ENCODE measurements around the gene CGB1. TPM values are rescaled to one million over a fixed set of nuclear protein-coding genes. Genes with fewer than 3 reads are reported as not detected.
"Not testable (repeated sequence)": the region's sequence is repeated elsewhere in the genome, so short reads cannot be mapped to it uniquely, and the experiment has no call there.

Gene CGB1
- total RNA-seq, 2 donors from 2014 or later: not detected

DNA sequence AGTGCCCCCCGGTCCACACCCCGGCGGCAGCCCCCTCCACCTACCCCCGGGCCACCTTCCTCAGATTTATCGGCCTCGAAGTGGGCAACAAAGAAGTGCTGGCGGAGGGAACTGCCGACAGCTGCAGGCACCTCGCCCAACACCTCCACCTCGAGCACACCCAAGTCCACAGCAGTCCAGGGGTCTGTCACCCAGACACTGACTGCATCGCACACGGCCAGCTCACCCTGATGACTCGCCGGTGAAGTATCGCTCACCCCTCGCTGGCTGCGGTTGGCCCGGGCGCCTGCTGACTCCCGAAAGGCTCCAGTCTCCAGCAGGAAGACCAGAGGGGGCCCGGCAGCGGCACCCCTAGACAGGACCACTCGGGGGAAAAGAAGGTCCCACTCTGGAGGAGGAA is 11.1 kb downstream of the CGB1 start:
- WGBS: 83% methylated on average over 20 of the region's 23 CpGs
- H3K27ac ChIP-seq; intact Hi-C loops (cut with DNase I); H3K9me3 ChIP-seq; H3K4me3 ChIP-seq; H3K36me3 ChIP-seq; H3K4me1 ChIP-seq (replicated peaks); H3K27me3 ChIP-seq (replicated peaks; ENCODE audit: insufficient read depth); DNase-seq (ENCODE audit: low spot score): not testable (repeated sequence)

DNA sequence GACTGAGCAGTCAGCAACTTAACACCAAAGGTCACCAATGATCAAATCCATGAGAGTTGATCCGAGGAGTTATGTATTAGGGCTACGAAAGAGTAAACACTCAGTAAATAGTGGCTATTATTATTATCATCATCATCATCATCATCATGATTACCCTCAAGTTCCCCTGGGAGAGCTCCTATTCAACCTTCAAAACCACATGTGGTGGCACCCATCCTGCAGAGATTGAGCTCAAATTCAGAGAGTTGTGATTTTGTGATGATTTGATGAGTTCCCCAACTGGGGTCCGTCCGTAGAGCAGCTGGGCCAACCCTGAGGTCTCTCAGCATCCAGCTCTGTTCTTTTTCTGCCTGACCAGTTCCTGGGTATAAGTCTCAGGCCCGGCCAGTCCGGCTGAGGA is 11.6 kb downstream of the CGB1 start:
- 86% methylated on average over 4 of the region's 6 CpGs for WGBS

DNA sequence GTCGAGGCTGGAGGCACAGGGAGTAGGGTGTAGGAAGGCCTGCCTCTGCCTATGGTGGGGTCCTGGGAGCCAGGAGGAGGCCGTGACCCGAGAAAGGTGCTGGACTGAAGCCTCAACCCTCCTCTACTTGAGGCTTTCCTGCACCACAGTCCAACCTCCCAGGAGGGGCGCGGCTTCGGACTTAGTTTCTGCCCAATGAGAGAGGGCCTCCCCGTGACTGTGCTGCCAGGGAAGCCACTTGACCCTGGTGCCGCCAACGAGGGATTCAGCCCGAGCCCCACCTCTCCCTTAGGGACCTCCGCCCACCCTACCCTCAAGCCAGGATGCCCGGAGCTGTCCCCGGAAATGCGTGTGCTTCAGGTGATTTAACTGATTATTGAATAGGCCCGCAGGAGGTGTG is 12.5 kb downstream of the CGB1 start, which contains the start of gene CGB3:
CGB3 (minus strand) TSS at position 101 of the 400 bp plus-strand sequence. CDS start 362 bp downstream, outside the sequence.
- H3K27me3 ChIP-seq (replicated peaks; ENCODE audit: insufficient read depth); intact Hi-C loops (cut with DNase I); H3K9me3 ChIP-seq; H3K27ac ChIP-seq; H3K4me1 ChIP-seq (replicated peaks); DNase-seq (ENCODE audit: low spot score); H3K36me3 ChIP-seq; H3K4me3 ChIP-seq: not testable (repeated sequence)
- 68% methylated on average over 8 of the region's 15 CpGs for WGBS

More for the DNA sequence above, 11.6 kb downstream of the CGB1 start:
- H3K27ac ChIP-seq; DNase-seq (ENCODE audit: low spot score); H3K4me1 ChIP-seq (replicated peaks); H3K4me3 ChIP-seq; H3K36me3 ChIP-seq; H3K9me3 ChIP-seq; H3K27me3 ChIP-seq (replicated peaks; ENCODE audit: insufficient read depth); intact Hi-C loops (cut with DNase I): not testable (repeated sequence)

DNA sequence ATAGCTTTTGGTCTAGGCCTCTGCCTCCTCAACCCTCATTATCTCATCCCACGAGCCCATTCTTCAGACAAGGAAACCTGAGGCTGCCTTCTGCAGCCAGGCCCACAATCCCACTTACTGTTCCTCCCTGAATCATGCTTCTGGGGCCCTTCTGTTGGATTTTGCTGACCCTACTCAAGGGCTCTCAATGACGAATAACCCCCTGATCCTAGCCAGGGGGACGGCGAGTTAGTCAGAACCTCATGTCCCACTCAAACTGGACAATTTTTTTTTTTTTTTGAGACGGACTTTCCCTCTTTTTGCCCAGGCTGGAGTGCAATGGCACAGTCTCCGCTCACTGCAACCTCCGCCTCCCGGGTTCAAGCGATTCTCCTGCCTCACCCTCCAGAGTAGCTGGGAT is 14.6 kb downstream of the CGB1 start:
- Histone ChIP-seq H3K4me3 (no peak overlapping the region), H3K36me3 (no peaks in the 10 kb centered on the region), H3K27me3 (replicated peaks; ENCODE audit: insufficient read depth) (no peaks in the 10 kb centered on the region), H3K4me1 (replicated peaks) (no peaks in the 10 kb centered on the region), H3K9me3 (no peaks in the 10 kb centered on the region), H3K27ac (no peak overlapping the region)
- 84% methylated on average over 9 of the region's 9 CpGs for WGBS
- intact Hi-C loops (cut with DNase I): no loop called here
- DNase-seq (ENCODE audit: low spot score): no peak
- TF ChIP-seq POLR2A (IDR thresholded peaks at IDR 0.05) (no peak), POLR2AphosphoS5 (IDR thresholded peaks at IDR 0.05) (no peak)
- TF ChIP-seq, protein P1, sequence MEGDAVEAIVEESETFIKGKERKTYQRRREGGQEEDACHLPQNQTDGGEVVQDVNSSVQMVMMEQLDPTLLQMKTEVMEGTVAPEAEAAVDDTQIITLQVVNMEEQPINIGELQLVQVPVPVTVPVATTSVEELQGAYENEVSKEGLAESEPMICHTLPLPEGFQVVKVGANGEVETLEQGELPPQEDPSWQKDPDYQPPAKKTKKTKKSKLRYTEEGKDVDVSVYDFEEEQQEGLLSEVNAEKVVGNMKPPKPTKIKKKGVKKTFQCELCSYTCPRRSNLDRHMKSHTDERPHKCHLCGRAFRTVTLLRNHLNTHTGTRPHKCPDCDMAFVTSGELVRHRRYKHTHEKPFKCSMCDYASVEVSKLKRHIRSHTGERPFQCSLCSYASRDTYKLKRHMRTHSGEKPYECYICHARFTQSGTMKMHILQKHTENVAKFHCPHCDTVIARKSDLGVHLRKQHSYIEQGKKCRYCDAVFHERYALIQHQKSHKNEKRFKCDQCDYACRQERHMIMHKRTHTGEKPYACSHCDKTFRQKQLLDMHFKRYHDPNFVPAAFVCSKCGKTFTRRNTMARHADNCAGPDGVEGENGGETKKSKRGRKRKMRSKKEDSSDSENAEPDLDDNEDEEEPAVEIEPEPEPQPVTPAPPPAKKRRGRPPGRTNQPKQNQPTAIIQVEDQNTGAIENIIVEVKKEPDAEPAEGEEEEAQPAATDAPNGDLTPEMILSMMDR (IDR thresholded peaks at IDR 0.05): no peak

DNA sequence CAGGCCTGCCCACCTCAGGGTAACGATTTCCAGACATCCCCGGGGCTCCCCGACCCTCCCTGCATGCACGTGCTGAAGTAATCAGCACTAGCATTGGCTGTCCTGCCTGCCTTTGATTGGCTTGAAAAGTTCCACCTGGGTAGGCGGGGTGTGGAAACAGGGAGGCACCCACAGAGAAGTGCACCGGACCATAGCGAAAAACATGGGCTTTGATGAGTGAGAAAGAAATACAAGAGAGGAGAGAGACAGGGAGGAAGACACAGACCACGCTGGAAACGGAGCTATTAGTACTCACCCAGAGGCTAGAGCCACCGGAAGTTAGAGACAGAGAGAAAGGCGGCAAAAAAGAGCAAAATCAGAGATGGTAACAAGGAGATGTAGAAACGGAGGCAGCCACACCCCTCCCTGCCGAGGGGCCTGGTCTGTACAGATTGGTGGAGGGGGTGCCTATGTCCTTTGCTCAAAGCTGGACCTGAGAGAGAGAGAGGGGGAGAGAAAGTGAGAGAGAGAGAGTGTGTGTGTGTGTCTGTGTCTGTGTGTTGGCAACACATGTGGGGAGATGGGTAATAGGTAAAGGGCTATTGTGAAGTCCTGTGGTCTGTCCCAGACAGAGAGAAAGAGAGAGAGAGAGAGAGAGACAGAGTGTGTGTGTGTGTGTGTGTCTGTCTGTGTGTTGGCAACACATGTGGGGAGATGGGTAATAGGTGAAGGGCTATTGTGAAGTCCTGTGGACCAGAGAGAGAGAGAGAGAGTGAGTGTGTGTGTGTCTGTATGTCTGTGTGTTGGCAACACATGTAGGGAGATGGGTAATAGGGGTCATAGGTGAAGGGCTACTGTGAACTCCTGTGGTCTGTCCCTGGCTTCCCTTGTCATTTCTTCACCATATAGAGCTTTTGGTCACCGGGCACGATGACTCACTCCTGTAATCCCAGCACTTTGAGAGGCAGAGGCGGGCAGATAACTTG is 15.5 kb downstream of the CGB1 start:
- intact Hi-C loops (cut with DNase I): no loop called here
- Histone ChIP-seq H3K27me3 (replicated peaks; ENCODE audit: insufficient read depth) (no peaks in the 10 kb centered on the region), H3K4me1 (replicated peaks) (no peaks in the 10 kb centered on the region), H3K9me3 (no peaks in the 10 kb centered on the region), H3K27ac (no peak overlapping the region), H3K4me3 (no peak overlapping the region), H3K36me3 (no peaks in the 10 kb centered on the region)
- no peak for DNase-seq (ENCODE audit: low spot score)
- WGBS: 37% methylated on average over 16 of the region's 16 CpGs
- TF ChIP-seq, protein P1 (IDR thresholded peaks at IDR 0.05): no peak
- TF ChIP-seq POLR2AphosphoS5 (IDR thresholded peaks at IDR 0.05): no peak
- no peak for TF ChIP-seq POLR2A (IDR thresholded peaks at IDR 0.05)

DNA sequence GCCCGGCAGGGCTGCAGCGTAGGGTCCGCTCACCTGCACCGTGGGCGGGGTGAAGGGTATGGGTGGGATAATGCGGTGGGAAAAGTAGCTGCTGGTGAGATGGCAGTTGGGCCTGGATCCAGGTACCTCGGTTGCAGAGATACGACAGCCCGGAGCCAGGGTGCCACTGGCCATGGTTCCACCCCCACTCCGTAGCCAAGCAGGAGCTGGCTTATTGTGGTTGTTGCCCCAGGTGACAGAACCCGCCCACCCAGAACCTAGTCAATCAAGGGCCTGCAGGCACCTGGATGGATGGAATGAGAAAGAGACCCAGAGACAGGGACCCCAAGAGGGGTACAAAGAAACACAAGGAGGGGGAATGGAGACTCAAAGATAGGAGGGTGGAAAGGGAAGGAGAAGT is 16.4 kb downstream of the CGB1 start:
- H3K4me3 ChIP-seq: no peak overlapping the region
- no peaks in the 10 kb centered on the region for H3K27me3 ChIP-seq (replicated peaks; ENCODE audit: insufficient read depth)
- DNase-seq (ENCODE audit: low spot score): no peak
- H3K9me3 ChIP-seq: no peaks in the 10 kb centered on the region
- 58% methylated on average over 11 of the region's 11 CpGs for WGBS
- no peaks in the 10 kb centered on the region for H3K4me1 ChIP-seq (replicated peaks)
- H3K36me3 ChIP-seq: no peaks in the 10 kb centered on the region
- TF ChIP-seq POLR2AphosphoS5 (IDR thresholded peaks at IDR 0.05) (no peak), POLR2A (IDR thresholded peaks at IDR 0.05) (no peak)
- TF ChIP-seq, protein P1 (IDR thresholded peaks at IDR 0.05): no peak
- intact Hi-C loops (cut with DNase I): no loop called here
- H3K27ac ChIP-seq: no peak overlapping the region

All from prostate gland (tissue), 2 donors.